Measurements from ENCODE around the gene CDK1. TPM values are rescaled to one million over a fixed set of nuclear protein-coding genes. Genes with fewer than 3 reads are reported as not detected.

Gene CDK1
- total RNA-seq, 4 donors from 2014 or later: 1.8 to 5.9 (median 3.2) TPM

DNA sequence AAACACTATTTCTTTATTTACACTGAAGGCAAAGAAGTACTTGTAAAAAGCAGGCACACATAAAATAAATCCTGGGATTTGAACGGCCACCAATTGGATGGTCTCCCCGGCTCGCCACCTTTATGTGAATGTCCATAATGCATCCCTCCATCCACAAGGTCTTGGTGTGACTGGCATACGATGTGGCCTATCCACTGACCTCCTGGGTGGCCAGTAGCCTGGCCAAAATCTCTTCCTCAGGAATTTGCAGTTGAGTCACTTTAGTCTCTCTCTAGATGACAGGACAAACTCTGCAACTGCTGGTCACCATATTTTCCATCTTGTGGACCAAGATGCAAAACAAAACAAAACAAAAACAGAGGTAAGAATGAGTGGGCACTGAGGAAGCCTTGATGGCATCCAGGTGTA lies 39.1 kb downstream of the CDK1 start:
- H3K4me1 ChIP-seq: peaks cover 0 to 5% of the 10 kb centered on the region in 2 donors
- intact Hi-C loops (cut with DNase I): loop anchor here (5.0 kb wide), 2 partner anchors 150 to 465 kb away; no protein-coding TSS in a partner anchor
- WGBS, 2 donors: 72 to 79% methylated on average over 4 of the region's 4 CpGs
- no peaks in the 10 kb centered on the region for H3K36me3 ChIP-seq
- no peaks in the 10 kb centered on the region for H3K9me3 ChIP-seq
- H3K27ac ChIP-seq: no peak overlapping the region
- TF ChIP-seq POLR2A (IDR thresholded peaks at IDR 0.05) (no peak), CTCF (IDR thresholded peaks at IDR 0.05) (no peak)
- no peak overlapping the region for H3K4me3 ChIP-seq (replicated peaks in 1 of 3)
- DNase-seq: no peak
- H3K27me3 ChIP-seq: no peaks in the 10 kb centered on the region

DNA sequence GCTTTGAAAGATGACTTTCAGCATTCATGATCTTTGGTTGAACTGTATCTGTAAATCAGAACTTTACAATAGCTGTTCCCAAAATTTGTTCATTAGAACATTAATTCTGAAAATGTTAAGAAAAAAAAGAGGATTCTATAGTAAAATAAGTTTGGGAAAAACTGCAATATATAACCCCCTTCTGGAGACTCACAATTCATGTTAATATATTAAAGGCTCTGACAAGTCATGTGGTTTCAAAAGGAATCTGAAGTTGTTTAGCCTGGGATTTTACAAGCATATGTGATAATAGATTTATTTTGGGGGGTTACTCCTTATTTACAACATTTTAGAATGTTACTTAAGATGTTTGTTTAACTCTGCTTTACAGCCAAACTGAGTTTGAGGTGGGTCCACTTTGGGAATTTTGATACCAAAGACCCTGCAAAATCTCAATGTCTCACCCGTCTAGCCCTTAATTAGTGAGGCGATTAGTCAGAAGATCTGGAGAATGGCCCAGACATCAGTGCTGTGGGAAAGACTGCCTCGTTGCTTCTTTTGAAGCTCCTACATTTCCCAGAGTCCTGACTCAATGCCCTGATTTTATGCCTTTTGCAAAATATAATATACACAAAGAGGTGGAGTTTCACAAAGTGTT lies 40.0 kb downstream of the CDK1 start:
- no peak overlapping the region for H3K4me3 ChIP-seq (replicated peaks in 1 of 3)
- 63 to 74% methylated on average over 3 of the region's 3 CpGs for WGBS, 2 donors
- no peak for DNase-seq
- intact Hi-C loops (cut with DNase I): loop anchor here (5.0 kb wide), 2 partner anchors 149 to 464 kb away; no protein-coding TSS in a partner anchor
- H3K27me3 ChIP-seq: no peaks in the 10 kb centered on the region
- TF ChIP-seq POLR2A (IDR thresholded peaks at IDR 0.05) (no peak), CTCF (IDR thresholded peaks at IDR 0.05) (no peak)
- H3K36me3 ChIP-seq: no peaks in the 10 kb centered on the region
- no peaks in the 10 kb centered on the region for H3K9me3 ChIP-seq
- H3K4me1 ChIP-seq: peaks cover 0 to 5% of the 10 kb centered on the region in 2 donors
- H3K27ac ChIP-seq: no peak overlapping the region

DNA sequence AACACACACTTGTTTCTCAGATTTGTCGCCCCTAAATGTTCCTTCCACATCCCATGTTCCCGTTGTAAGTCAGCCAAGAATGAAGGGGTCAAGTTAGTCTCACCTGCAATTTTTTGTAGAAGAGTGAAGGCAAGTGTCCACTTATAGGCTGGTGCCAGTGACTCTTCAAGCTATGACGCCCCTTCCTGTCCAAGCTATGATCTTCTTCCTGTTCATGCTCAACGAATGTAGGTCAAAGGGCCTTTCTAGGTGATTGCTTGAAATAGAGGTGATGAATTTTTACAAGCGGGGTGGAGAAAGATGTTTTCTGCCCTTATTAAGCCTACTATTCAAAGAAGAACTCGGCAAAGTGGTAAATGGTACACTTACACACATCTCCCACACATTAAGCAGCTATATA lies 41.0 kb downstream of the CDK1 start:
- Histone ChIP-seq H3K4me3 (replicated peaks in 1 of 3) (no peak overlapping the region), H3K27me3 (no peaks in the 10 kb centered on the region), H3K4me1 (peaks cover 0 to 5% of the 10 kb centered on the region in 2 donors), H3K36me3 (no peaks in the 10 kb centered on the region), H3K9me3 (no peaks in the 10 kb centered on the region), H3K27ac (no peak overlapping the region)
- TF ChIP-seq POLR2A (IDR thresholded peaks at IDR 0.05) (no peak), CTCF (IDR thresholded peaks at IDR 0.05) (no peak)
- 79 to 85% methylated on average over 6 of the region's 6 CpGs for WGBS, 2 donors
- no peak for DNase-seq
- intact Hi-C loops (cut with DNase I): loop anchor here (5.0 kb wide), 2 partner anchors 148 to 463 kb away; no protein-coding TSS in a partner anchor

DNA sequence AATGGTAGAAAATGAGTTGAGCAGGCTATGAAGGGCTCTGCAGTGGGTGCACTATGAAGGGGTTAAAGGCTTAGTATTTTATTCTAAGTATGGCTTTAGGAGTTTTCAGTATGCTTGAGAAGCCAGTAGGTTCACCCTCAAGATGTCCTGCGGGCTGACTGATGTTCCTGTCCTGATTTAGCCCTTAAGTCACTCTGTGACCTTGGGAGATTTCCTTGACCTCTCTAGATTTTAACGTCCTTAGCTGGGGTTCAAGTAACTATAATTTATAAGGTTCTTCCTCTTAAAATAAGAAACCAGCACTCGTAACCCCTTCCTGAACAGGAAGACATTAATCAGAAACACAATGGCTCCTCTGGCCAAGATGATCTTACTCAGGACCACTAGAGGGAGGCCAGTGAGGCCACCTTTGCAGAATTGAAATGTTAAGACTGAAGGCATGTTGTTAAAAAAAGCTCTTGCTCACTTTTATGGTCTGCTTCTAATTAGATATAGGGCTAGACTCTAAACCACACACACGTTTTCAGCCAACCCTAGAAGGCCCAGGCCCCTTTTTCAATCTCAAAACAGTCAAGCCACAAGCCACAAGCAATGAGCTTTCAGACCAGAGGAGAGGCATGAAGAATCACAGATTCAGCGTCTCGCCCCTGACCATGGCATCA lies 41.9 kb downstream of the CDK1 start:
- peaks cover 0 to 5% of the 10 kb centered on the region in 2 donors for H3K4me1 ChIP-seq
- DNase-seq: no peak
- no peak overlapping the region for H3K27ac ChIP-seq
- intact Hi-C loops (cut with DNase I): no loop called here
- TF ChIP-seq CTCF (IDR thresholded peaks at IDR 0.05): no peak
- no peak for TF ChIP-seq POLR2A (IDR thresholded peaks at IDR 0.05)
- H3K36me3 ChIP-seq: no peaks in the 10 kb centered on the region
- H3K4me3 ChIP-seq (replicated peaks in 1 of 3): no peak overlapping the region
- WGBS, 2 donors: 71 to 74% methylated on average over 6 of the region's 6 CpGs
- H3K27me3 ChIP-seq: no peaks in the 10 kb centered on the region
- H3K9me3 ChIP-seq: no peaks in the 10 kb centered on the region

DNA sequence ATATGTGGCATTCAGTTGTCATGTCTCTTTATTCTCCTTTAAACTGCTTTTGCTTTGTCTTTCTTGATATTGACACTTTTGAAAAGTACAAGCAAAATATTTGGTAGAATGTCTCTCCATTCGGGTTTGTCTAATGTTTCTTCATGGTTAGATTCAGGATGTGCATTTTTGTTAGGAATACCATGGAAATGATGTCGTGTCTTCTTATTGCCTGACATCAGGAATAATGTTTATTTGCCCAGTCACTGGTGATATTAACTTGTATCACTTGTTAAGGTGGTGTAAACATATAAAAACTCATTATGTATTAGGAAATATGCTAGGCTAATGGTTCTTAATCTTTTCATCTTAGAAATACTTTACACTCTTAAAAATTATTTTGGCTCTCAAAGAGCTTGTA lies 43.4 kb downstream of the CDK1 start:
- Histone ChIP-seq H3K9me3 (no peaks in the 10 kb centered on the region), H3K4me3 (replicated peaks in 1 of 3) (no peak overlapping the region), H3K27me3 (no peaks in the 10 kb centered on the region), H3K4me1 (peaks cover 0 to 5% of the 10 kb centered on the region in 2 donors), H3K36me3 (no peaks in the 10 kb centered on the region), H3K27ac (no peak overlapping the region)
- DNase-seq: no peak
- intact Hi-C loops (cut with DNase I): no loop called here
- WGBS, 2 donors: 77 to 89% methylated on average over 2 of the region's 2 CpGs
- TF ChIP-seq POLR2A (IDR thresholded peaks at IDR 0.05) (no peak), CTCF (IDR thresholded peaks at IDR 0.05) (no peak)

Data from thyroid gland (tissue), 4 donors.